ENCODE measurements around the gene YWHAB. TPM values are rescaled to one million over a fixed set of nuclear protein-coding genes. Genes with fewer than 3 reads are reported as not detected.

YWHAB gene
- total RNA-seq, 4 donors from 2014 or later: 114 to 153 (median 143) TPM

DNA sequence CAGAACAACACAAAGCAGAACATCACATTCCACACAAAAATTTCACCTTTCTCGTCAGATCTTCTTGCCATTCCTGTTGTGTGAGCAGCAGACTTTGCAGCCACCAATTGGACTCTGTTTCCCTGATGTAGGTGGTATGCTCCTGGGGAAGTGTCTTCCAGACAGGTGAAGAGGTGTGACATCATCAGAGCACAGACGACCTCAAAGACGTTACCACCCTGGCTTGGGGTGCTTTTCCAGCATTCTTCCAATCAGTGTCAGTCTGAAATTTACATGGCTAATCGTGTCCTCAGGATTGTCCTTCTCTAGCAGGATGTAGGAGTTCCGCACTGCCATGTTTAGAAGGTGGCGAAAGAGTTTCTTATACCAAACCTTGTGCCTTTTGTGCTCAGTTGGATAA, 43.5 kb upstream of the YWHAB start:
- TF ChIP-seq, protein P1, sequence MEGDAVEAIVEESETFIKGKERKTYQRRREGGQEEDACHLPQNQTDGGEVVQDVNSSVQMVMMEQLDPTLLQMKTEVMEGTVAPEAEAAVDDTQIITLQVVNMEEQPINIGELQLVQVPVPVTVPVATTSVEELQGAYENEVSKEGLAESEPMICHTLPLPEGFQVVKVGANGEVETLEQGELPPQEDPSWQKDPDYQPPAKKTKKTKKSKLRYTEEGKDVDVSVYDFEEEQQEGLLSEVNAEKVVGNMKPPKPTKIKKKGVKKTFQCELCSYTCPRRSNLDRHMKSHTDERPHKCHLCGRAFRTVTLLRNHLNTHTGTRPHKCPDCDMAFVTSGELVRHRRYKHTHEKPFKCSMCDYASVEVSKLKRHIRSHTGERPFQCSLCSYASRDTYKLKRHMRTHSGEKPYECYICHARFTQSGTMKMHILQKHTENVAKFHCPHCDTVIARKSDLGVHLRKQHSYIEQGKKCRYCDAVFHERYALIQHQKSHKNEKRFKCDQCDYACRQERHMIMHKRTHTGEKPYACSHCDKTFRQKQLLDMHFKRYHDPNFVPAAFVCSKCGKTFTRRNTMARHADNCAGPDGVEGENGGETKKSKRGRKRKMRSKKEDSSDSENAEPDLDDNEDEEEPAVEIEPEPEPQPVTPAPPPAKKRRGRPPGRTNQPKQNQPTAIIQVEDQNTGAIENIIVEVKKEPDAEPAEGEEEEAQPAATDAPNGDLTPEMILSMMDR (IDR thresholded peaks at IDR 0.05): no peak
- DNase-seq (ENCODE audit: low spot score): no peak
- ATAC-seq (ENCODE audit: low FRiP score): no peak

- DNase-seq (ENCODE audit: low spot score) (no peak), ATAC-seq (ENCODE audit: low FRiP score) (no peak)
- TF ChIP-seq, protein P1 (IDR thresholded peaks at IDR 0.05): no peak
These were observed 41.6 kb upstream of the YWHAB start for GRCh38 chr20:44843876-44844275.

- ATAC-seq (ENCODE audit: low FRiP score) (no peak), DNase-seq (ENCODE audit: low spot score) (no peak)
- TF ChIP-seq, protein P1 (IDR thresholded peaks at IDR 0.05): no peak
These were observed 37.1 kb upstream of the YWHAB start for GRCh38 chr20:44848254-44849015.

DNA sequence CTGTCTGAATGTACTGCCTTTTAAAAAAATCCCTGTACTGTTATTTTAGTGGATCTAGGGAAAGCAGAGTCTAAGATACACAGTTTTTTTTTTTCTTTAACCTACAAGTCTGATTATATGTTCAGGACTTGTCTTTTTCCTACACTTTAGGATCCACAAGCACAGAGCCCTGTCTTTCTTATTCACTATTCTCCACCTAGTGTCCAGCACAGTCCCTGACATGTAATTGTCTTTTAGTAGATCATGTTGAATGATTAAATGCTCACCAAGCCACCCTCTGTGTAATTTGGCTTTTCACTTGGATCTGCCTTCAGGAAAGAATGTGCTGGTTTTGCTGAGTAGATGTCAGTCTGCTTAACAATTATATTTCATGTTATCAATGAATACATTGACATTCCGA, 35.8 kb upstream of the YWHAB start:
- DNase-seq (ENCODE audit: low spot score): no peak
- no peak for ATAC-seq (ENCODE audit: low FRiP score)
- TF ChIP-seq, protein P1 (IDR thresholded peaks at IDR 0.05): no peak

DNA sequence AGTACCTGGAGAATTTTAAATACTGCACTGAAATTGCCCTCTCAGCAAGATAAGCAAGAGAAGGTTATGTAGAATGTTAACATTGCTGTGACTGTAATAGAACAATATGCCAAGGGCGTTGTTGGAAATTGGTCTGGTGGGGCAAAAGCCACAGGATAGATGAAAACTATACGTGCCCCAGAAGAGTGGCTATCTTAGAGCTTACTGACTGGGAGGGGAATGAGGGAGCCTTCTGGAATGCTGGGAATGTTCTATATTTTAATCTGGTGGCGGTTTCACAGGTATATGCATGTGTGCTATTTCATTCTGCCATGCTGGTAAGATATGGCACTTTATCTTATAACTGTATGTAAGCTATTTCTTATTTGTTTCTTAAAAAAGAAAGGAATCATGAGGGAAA, 35.2 kb upstream of the YWHAB start:
- ATAC-seq (ENCODE audit: low FRiP score) (no peak), DNase-seq (ENCODE audit: low spot score) (no peak)
- TF ChIP-seq, protein P1 (IDR thresholded peaks at IDR 0.05): no peak

- no peak for ATAC-seq (ENCODE audit: low FRiP score)
- TF ChIP-seq, protein P1 (IDR thresholded peaks at IDR 0.05): no peak
- DNase-seq (ENCODE audit: low spot score): no peak
These were observed 34.7 kb upstream of the YWHAB start for GRCh38 chr20:44850837-44851236.

- no peak for DNase-seq (ENCODE audit: low spot score)
- no peak for ATAC-seq (ENCODE audit: low FRiP score)
- TF ChIP-seq, protein P1 (IDR thresholded peaks at IDR 0.05): no peak
These were observed 34.0 kb upstream of the YWHAB start for GRCh38 chr20:44851545-44851944.
